HepG2 (cell line): ENCODE results near the gene PHACTR1. TPM values are rescaled to one million over a fixed set of nuclear protein-coding genes. Genes with fewer than 3 reads are reported as not detected.

Experiments used
- ATAC-seq: fragments of 200-7000 bp; cut with Tn5 transposase; 3 replicates; pipeline ENCODE4 v1.9.1; 2020; ENCODE audit warnings: mild to moderate bottlenecking, moderate library complexity
- BruUV-seq: library from RNA; stranded (reverse); fragments of 400-500 nt; replicated peaks from 2 replicates; lab custom pipeline; 2021; lab: Mats Ljungman, UMichigan
- CTCF ChIA-PET: fragments of 300-600 bp; formaldehyde crosslinking; extraction: SDS; loops from one replicate; lab custom pipeline; 2021; ENCODE audit warnings: low total read pairs, inconsistent platforms, low intra/inter-chr PET ratio; lab: Yijun Ruan, JAX
- POLR2A ChIA-PET: fragments of 350-600 bp; sonication (Branson Sonifier 250); formaldehyde crosslinking; loops from one replicate; lab custom pipeline; 2020; ENCODE audit warnings: antibody characterized with exemption, inconsistent platforms; lab: Yijun Ruan, JAX
- DNase-seq: peaks from one replicate; pipeline ENCODE4 v3.0.0-alpha.2; 2015; ENCODE audit warnings: low spot score
- FAIRE-seq: peaks from 3 replicates; lab custom pipeline; 2011; peaks lifted over from hg19 to GRCh38; lab: Jason Lieb, UNC
- H2AFZ ChIP-seq: one replicate; pipeline ENCODE4 v1.6.1; 2011; ENCODE audit warnings: low read length, inconsistent platforms
- H3K27ac ChIP-seq: fragments of 300-600 bp; 3 replicates; pipeline ENCODE4 v1.8.0; 2011; ENCODE audit warnings: mixed run types, mild to moderate bottlenecking, mixed read lengths, low read length, inconsistent platforms; ENCODE audit not compliant: insufficient read depth; ENCODE audit errors: extremely low read length
- H3K27me3 ChIP-seq, 2 experiments: fragments of 200-600 bp in 1 of 2; 2 replicates in 1 of 2; 3 replicates in 1 of 2; pipeline versions ENCODE4 v1.6.0 to v1.8.0; 2011; ENCODE audit warnings: low read length in 2 of 2, mild to moderate bottlenecking in 2 of 2, moderate library complexity in 2 of 2, inconsistent platforms in 1 of 2; ENCODE audit not compliant: insufficient read depth in 2 of 2, control insufficient read depth in 1 of 2
- H3K36me3 ChIP-seq, 2 experiments: fragments of 200-600 bp in 1 of 2; replicated peaks in 1 of 2; 2 replicates in 1 of 2; 3 replicates in 1 of 2; pipeline versions ENCODE4 v1.5.1 to v1.8.0; 2011; ENCODE audit warnings: low read length in 2 of 2, inconsistent platforms in 1 of 2; ENCODE audit not compliant: insufficient read depth in 2 of 2, control insufficient read depth in 1 of 2
- H3K4me1 ChIP-seq: 2 replicates; pipeline ENCODE4 v1.5.1; 2012; ENCODE audit warnings: low read length, inconsistent platforms; ENCODE audit not compliant: insufficient read depth
- H3K4me2 ChIP-seq: 2 replicates; pipeline ENCODE4 v1.6.0; 2011; ENCODE audit warnings: low read depth, low read length, inconsistent platforms
- H3K4me3 ChIP-seq, 3 experiments: fragments of 200-600 bp in 1 of 3; sonication (generic), shearing (Covaris generic) in 1 of 3; replicated peaks in 1 of 3; 2 replicates each; pipeline ENCODE4 v1.5.1; 2011 to 2016; ENCODE audit warnings: low read length in 3 of 3, inconsistent platforms in 2 of 3, low read depth in 2 of 3, mild to moderate bottlenecking in 2 of 3, control low read depth in 1 of 3, mixed read lengths in 1 of 3; ENCODE audit not compliant: insufficient read depth in 1 of 3
- H3K79me2 ChIP-seq: one replicate; pipeline ENCODE4 v1.6.1; 2011; ENCODE audit warnings: low read length, inconsistent platforms; ENCODE audit not compliant: insufficient read depth
- H3K9ac ChIP-seq: 2 replicates; pipeline ENCODE4 v1.6.0; 2011; ENCODE audit warnings: mild to moderate bottlenecking, low read depth, low read length, inconsistent platforms; ENCODE audit not compliant: insufficient read depth
- H3K9me3 ChIP-seq: 2 replicates; pipeline ENCODE4 v1.5.1; 2012; ENCODE audit warnings: mild to moderate bottlenecking, low read length
- H4K20me1 ChIP-seq: 2 replicates; pipeline ENCODE4 v1.6.0; 2011; ENCODE audit warnings: inconsistent platforms, mild to moderate bottlenecking, low read length, moderate library complexity; ENCODE audit not compliant: insufficient read depth
- BCLAF1 ChIP-seq: fragments of 450-650 bp; IDR thresholded peaks from 2 replicates; pipeline ENCODE4 v1.6.1; 2017; ENCODE audit warnings: mild to moderate bottlenecking
- MED1 ChIP-seq: sonication (generic); formaldehyde crosslinking; IDR thresholded peaks from 2 replicates; pipeline ENCODE4 v1.4.0; 2020; ENCODE audit warnings: missing genetic modification reagents
- NFE2 ChIP-seq: sonication (generic); formaldehyde crosslinking; IDR thresholded peaks from 2 replicates; pipeline ENCODE4 v1.4.0; 2020; ENCODE audit warnings: missing genetic modification reagents
- PCBP1 ChIP-seq: fragments of 200-400 bp; formaldehyde crosslinking; IDR thresholded peaks from 2 replicates; pipeline ENCODE4 v1.6.1; 2017; ENCODE audit warnings: mild to moderate bottlenecking, low read depth, low read length, borderline replicate concordance
- PHB2 ChIP-seq: fragments of 450-650 bp; IDR thresholded peaks from 2 replicates; pipeline ENCODE4 v1.6.1; 2018; ENCODE audit not compliant: partially characterized antibody
- TBX2 ChIP-seq: sonication (generic); formaldehyde crosslinking; IDR thresholded peaks from 2 replicates; pipeline ENCODE4 v1.5.0; 2020; ENCODE audit warnings: missing genetic modification reagents, mild to moderate bottlenecking, borderline replicate concordance
- TEAD3 ChIP-seq: optimal IDR thresholded peaks from 2 replicates; pipeline ENCODE3; 2016; ENCODE audit warnings: borderline replicate concordance
- ZGPAT ChIP-seq: IDR thresholded peaks from 2 replicates; pipeline ENCODE4 v1.6.1; 2016; ENCODE audit warnings: mild to moderate bottlenecking
- ZNF136 ChIP-seq: sonication (generic); formaldehyde crosslinking; IDR thresholded peaks from 2 replicates; pipeline ENCODE4 v1.8.1; 2022; ENCODE audit warnings: low read depth, mild to moderate bottlenecking, moderate library complexity, missing genetic modification reagents
- ZNF362 ChIP-seq: sonication (generic); formaldehyde crosslinking; IDR thresholded peaks from 2 replicates; pipeline ENCODE4 v1.4.0; 2020; ENCODE audit warnings: missing genetic modification reagents, mild to moderate bottlenecking, borderline replicate concordance
- ZNF761 ChIP-seq: sonication (generic); formaldehyde crosslinking; conservative IDR thresholded peaks from 2 replicates; pipeline ENCODE4 v1.4.0; 2020; ENCODE audit warnings: mild to moderate bottlenecking, missing genetic modification reagents
- WGBS: methylation state at CpG from one replicate; pipeline ENCODE4 v1.1.6; 2017; ENCODE audit warnings: low lambda C conversion rate; 5-methylcytosine and 5-hydroxymethylcytosine counted together
- in situ Hi-C: cut with HindIII; loops from 2 replicates; pipeline ENCODE4 v1.10.0; 2017; ENCODE audit warnings: low pct_unique_long_range_greater_than_20kb; ENCODE audit not compliant: extremely low pct_ligation_motif_present
- intact Hi-C: fragments of 100-400 bp; cut with micrococcal nuclease; formaldehyde crosslinking; loops from one replicate; pipeline ENCODE4 v1.10.0; 2022; ENCODE audit not compliant: unreplicated experiment
- polyA plus RNA-seq, 8 experiments: library from polyadenylated mRNA; depleted of rRNA in 3 of 8; stranded (reverse) in 7 of 8; unstranded in 1 of 8; fragments of >200 nt; fragmentation: Illumina TruSeq in 4 of 8; extraction: Trizol in 4 of 8; gene quantifications; 2 replicates each; pipeline versions ENCODE4 v1.2.1 to v1.2.3, GENCODE V29; 2011 to 2016; ENCODE audit warnings: low read depth in 4 of 8, missing spikeins in 1 of 8, mixed read lengths in 1 of 8; ENCODE audit not compliant: insufficient read depth in 1 of 8
- total RNA-seq, 5 experiments: library from RNA; depleted of rRNA; stranded (reverse); fragments of >200 nt; fragmentation: Illumina TruSeq; extraction: Trizol; gene quantifications; 2 replicates each; pipeline ENCODE4 v1.2.3, GENCODE V29; 2016; ENCODE audit warnings: low read depth in 1 of 5
- TF ChIP-seq, protein P1 (sequence below): sonication (generic); formaldehyde crosslinking; IDR thresholded peaks from 2 replicates; pipeline ENCODE4 v1.5.1; 2020; ENCODE audit warnings: missing genetic modification reagents, mild to moderate bottlenecking, borderline replicate concordance
- TF ChIP-seq, protein P2 (sequence below): sonication (generic); formaldehyde crosslinking; IDR thresholded peaks from 2 replicates; pipeline ENCODE4 v1.4.0; 2020; ENCODE audit warnings: missing genetic modification reagents

PHACTR1 gene
- total and polyA plus RNA-seq, 2 of the 13 experiments (the other 11 are each of a cell fraction or from before 2014, with no cell fraction given) = 0.09 TPM; not detected in 1

DNA sequence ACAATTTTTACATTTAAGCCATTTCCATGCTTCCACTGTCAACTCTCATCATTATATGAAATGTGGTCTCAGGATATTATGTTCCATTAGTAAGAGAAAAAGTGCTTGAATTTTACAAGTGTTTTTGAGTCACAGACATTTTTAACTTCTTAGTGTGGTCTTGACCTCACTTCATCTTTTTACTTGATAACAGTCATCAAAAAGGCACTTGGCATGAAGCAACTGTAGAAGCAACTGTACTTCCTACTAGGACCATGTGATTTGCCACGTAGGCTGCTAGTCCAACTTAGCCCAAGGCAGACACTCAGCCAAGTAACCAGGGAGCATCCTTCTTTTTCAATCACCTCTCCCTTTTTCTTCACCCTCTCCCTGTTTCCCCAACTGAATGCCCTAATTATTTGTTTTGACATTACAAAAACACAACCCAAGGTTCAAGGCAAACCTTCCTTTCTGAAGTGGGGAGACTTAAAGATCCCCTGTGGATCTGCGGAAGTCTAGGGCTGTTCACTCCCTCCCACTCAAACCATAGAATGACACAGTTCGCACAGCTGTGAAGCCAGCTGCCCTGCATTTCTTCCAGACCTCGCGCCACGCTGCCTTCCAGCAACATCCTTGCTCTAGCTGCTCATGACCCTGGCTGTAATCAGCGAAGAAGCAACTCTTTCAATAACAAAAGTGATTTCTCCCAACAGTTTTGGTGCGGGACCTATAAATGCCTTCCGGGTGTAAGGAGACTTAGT lies 45.0 kb downstream of the PHACTR1 start:
- Histone ChIP-seq H3K79me2 (no peaks in the 10 kb centered on the region), H3K9me3 (no peaks in the 10 kb centered on the region), H3K27ac (no peak overlapping the region), H3K4me1 (no peaks in the 10 kb centered on the region), H3K4me3 (no peak overlapping the region), H4K20me1 (no peaks in the 10 kb centered on the region), H3K27me3 (no peaks in the 10 kb centered on the region; a peak in 1 of 5 replicates), H3K36me3 (no peaks in the 10 kb centered on the region), H2AFZ (no peak overlapping the region), H3K9ac (no peak overlapping the region), H3K4me2 (no peak overlapping the region)
- in situ Hi-C loops = no loop called here
- intact Hi-C loops = no loop called here
- 40% methylated on average over 9 of the region's 9 CpGs for WGBS
- BruUV-seq = no TSS peak
- DNase-seq = no peak
- no peak for FAIRE-seq
- ChIA-PET POLR2A (no interaction called here), CTCF (no interaction called here)
- ATAC-seq = no peak
- TF ChIP-seq, protein P1, sequence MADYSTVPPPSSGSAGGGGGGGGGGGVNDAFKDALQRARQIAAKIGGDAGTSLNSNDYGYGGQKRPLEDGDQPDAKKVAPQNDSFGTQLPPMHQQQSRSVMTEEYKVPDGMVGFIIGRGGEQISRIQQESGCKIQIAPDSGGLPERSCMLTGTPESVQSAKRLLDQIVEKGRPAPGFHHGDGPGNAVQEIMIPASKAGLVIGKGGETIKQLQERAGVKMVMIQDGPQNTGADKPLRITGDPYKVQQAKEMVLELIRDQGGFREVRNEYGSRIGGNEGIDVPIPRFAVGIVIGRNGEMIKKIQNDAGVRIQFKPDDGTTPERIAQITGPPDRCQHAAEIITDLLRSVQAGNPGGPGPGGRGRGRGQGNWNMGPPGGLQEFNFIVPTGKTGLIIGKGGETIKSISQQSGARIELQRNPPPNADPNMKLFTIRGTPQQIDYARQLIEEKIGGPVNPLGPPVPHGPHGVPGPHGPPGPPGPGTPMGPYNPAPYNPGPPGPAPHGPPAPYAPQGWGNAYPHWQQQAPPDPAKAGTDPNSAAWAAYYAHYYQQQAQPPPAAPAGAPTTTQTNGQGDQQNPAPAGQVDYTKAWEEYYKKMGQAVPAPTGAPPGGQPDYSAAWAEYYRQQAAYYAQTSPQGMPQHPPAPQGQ = no peak
- TF ChIP-seq ZNF761 = no peak
- TF ChIP-seq ZNF362 (CRISPR knock-in tag) = no peak
- no peak for TF ChIP-seq BCLAF1
- TF ChIP-seq, protein P2, sequence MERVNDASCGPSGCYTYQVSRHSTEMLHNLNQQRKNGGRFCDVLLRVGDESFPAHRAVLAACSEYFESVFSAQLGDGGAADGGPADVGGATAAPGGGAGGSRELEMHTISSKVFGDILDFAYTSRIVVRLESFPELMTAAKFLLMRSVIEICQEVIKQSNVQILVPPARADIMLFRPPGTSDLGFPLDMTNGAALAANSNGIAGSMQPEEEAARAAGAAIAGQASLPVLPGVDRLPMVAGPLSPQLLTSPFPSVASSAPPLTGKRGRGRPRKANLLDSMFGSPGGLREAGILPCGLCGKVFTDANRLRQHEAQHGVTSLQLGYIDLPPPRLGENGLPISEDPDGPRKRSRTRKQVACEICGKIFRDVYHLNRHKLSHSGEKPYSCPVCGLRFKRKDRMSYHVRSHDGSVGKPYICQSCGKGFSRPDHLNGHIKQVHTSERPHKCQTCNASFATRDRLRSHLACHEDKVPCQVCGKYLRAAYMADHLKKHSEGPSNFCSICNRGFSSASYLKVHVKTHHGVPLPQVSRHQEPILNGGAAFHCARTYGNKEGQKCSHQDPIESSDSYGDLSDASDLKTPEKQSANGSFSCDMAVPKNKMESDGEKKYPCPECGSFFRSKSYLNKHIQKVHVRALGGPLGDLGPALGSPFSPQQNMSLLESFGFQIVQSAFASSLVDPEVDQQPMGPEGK (CRISPR knock-in tag) = no peak
- TF ChIP-seq PHB2 = no peak
- no peak for TF ChIP-seq MED1 (CRISPR knock-in tag)
- no peak for TF ChIP-seq ZGPAT (CRISPR knock-in tag)
- TF ChIP-seq TEAD3 (CRISPR knock-in tag) = no peak
- TF ChIP-seq NFE2 (CRISPR knock-in tag) = no peak
- TF ChIP-seq PCBP1 = no peak
- no peak for TF ChIP-seq TBX2 (CRISPR knock-in tag)
- no peak for TF ChIP-seq ZNF136
